H1 (cell line): ENCODE data around the gene GBP7.

Experiments used
- BRCA1 ChIP-seq: IDR thresholded peaks from 2 replicates; pipeline ENCODE4 v1.6.1; 2012; ENCODE audit warnings: low read depth, low read length, improper control_type of control experiment
- EP300 ChIP-seq, 2 experiments: IDR thresholded peaks; 1 replicate in 1 of 2; 2 replicates in 1 of 2; pipeline ENCODE4 v1.6.1; 2011 to 2012; ENCODE audit warnings: low read depth in 2 of 2, low read length in 2 of 2, mild to moderate bottlenecking in 2 of 2, borderline replicate concordance in 1 of 2, inconsistent platforms in 1 of 2, moderate library complexity in 1 of 2
- MAFK ChIP-seq: IDR thresholded peaks from 2 replicates; pipeline ENCODE4 v1.6.1; 2012; ENCODE audit warnings: low read depth, mild to moderate bottlenecking, improper control_type of control experiment, low read length
- POLR2A ChIP-seq, 2 experiments: IDR thresholded peaks; 1 replicate in 1 of 2; 2 replicates in 1 of 2; pipeline ENCODE4 v1.6.1; 2011; ENCODE audit warnings: low read depth in 2 of 2, low read length in 2 of 2, mild to moderate bottlenecking in 2 of 2; ENCODE audit errors: control extremely low read depth in 1 of 2
- POLR2AphosphoS5 ChIP-seq: IDR thresholded peaks from 2 replicates; pipeline ENCODE4 v1.6.1; 2011; ENCODE audit warnings: low read depth, low read length
- TF ChIP-seq, protein P1 (sequence below), 3 experiments: IDR thresholded peaks; 1 replicate in 2 of 3; 2 replicates in 1 of 3; pipeline versions ENCODE4 v1.5.1 to v1.6.1; 2011; ENCODE audit warnings: low read length in 3 of 3, mild to moderate bottlenecking in 3 of 3, inconsistent platforms in 2 of 3, low read depth in 1 of 3, moderate library complexity in 1 of 3; ENCODE audit not compliant: insufficient read depth in 1 of 3; ENCODE audit errors: control extremely low read depth in 1 of 3
- TF ChIP-seq, protein P2 (sequence below): IDR thresholded peaks from 2 replicates; pipeline ENCODE4 v1.6.1; 2011; ENCODE audit warnings: low read length, improper control_type of control experiment

DNA sequence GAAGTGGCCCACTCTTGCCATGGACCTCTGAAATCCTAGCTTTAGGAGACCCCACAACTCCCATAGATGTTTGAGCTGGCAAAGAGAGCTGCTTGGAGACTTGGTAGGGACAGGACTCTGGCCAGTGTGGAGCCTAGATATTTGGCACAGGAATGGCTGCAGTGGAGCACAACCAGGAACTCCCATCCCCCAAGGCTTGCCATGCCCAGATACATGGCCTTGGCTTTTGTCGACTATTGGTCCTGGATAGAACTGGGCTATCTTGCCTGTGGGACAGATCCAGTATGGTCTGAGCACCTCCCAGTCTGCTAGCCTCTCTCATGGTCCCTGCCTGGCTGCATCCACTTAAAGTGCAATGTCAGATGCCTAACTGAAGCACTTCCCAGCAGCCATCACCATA, 42.1 kb downstream of the GBP7 start:
- TF ChIP-seq BRCA1 (no peak), POLR2AphosphoS5 (no peak), POLR2A (IDR thresholded peaks at IDR 0.05; ENCODE audit: control extremely low read depth in 1 of 2, low read depth in 2 of 2, low read length in 2 of 2) (no peak), EP300 (IDR thresholded peaks at IDR 0.05; ENCODE audit: borderline replicate concordance in 1 of 2, low read depth in 2 of 2, low read length in 2 of 2) (no peak), MAFK (no peak)
- TF ChIP-seq, protein P1, sequence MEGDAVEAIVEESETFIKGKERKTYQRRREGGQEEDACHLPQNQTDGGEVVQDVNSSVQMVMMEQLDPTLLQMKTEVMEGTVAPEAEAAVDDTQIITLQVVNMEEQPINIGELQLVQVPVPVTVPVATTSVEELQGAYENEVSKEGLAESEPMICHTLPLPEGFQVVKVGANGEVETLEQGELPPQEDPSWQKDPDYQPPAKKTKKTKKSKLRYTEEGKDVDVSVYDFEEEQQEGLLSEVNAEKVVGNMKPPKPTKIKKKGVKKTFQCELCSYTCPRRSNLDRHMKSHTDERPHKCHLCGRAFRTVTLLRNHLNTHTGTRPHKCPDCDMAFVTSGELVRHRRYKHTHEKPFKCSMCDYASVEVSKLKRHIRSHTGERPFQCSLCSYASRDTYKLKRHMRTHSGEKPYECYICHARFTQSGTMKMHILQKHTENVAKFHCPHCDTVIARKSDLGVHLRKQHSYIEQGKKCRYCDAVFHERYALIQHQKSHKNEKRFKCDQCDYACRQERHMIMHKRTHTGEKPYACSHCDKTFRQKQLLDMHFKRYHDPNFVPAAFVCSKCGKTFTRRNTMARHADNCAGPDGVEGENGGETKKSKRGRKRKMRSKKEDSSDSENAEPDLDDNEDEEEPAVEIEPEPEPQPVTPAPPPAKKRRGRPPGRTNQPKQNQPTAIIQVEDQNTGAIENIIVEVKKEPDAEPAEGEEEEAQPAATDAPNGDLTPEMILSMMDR (IDR thresholded peaks at IDR 0.05; ENCODE audit: control extremely low read depth in 1 of 3, insufficient read depth in 1 of 3, low read depth in 1 of 3, low read length in 3 of 3) = no peak
- TF ChIP-seq, protein P2, sequence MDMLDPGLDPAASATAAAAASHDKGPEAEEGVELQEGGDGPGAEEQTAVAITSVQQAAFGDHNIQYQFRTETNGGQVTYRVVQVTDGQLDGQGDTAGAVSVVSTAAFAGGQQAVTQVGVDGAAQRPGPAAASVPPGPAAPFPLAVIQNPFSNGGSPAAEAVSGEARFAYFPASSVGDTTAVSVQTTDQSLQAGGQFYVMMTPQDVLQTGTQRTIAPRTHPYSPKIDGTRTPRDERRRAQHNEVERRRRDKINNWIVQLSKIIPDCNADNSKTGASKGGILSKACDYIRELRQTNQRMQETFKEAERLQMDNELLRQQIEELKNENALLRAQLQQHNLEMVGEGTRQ = no peak
